DND-41 (cell line): ENCODE measurements around the gene HUNK.
"Not testable (repeated sequence)": the region's sequence is repeated elsewhere in the genome, so short reads cannot be mapped to it uniquely, and the experiment has no call there.

Experiments
- ATAC-seq: fragments of 200-7000 bp; cut with Tn5 transposase; 3 replicates; pipeline ENCODE4 v1.9.1; 2021; ENCODE audit warnings: low read depth; ENCODE audit not compliant: insufficient read depth
- DNase-seq: peaks from one replicate; pipeline ENCODE4 v3.0.0-alpha.2; 2020
- H2AFZ ChIP-seq: 2 replicates; pipeline ENCODE4 v1.6.0; 2012; ENCODE audit warnings: low read depth, low read length
- H3K27ac ChIP-seq: 2 replicates; pipeline ENCODE4 v1.5.1; 2012; ENCODE audit warnings: low read length, inconsistent platforms
- H3K27me3 ChIP-seq: fragments of 200-600 bp; sonication (generic); 2 replicates; pipeline ENCODE4 v1.6.0; 2012; ENCODE audit warnings: low read length, mild to moderate bottlenecking, inconsistent platforms; ENCODE audit not compliant: insufficient read depth, poor library complexity
- H3K36me3 ChIP-seq: 2 replicates; pipeline ENCODE4 v1.5.1; 2012; ENCODE audit warnings: low read length, inconsistent platforms; ENCODE audit not compliant: insufficient read depth
- H3K4me1 ChIP-seq: 2 replicates; pipeline ENCODE4 v1.5.1; 2012; ENCODE audit warnings: mild to moderate bottlenecking, low read length; ENCODE audit not compliant: insufficient read depth
- H3K4me2 ChIP-seq: 2 replicates; pipeline ENCODE4 v1.6.0; 2012; ENCODE audit warnings: mild to moderate bottlenecking, moderate library complexity, low read length, inconsistent platforms; ENCODE audit not compliant: insufficient read depth
- H3K4me3 ChIP-seq, 2 experiments: fragments of 200-600 bp in 1 of 2; shearing (Covaris generic) in 1 of 2; 2 replicates each; pipeline ENCODE4 v1.5.1; 2012 to 2016; ENCODE audit warnings: inconsistent platforms in 2 of 2, low read length in 2 of 2, mild to moderate bottlenecking in 2 of 2, low read depth in 1 of 2, moderate library complexity in 1 of 2
- H3K79me2 ChIP-seq: 2 replicates; pipeline ENCODE4 v1.6.0; 2012; ENCODE audit warnings: low read length, inconsistent platforms; ENCODE audit not compliant: insufficient read depth
- H3K9ac ChIP-seq: 2 replicates; pipeline ENCODE4 v1.6.0; 2012; ENCODE audit warnings: low read depth, mild to moderate bottlenecking, inconsistent platforms, low read length, moderate library complexity
- H3K9me3 ChIP-seq: 2 replicates; pipeline ENCODE4 v1.5.1; 2012; ENCODE audit warnings: low read length, moderate library complexity, mild to moderate bottlenecking, inconsistent platforms; ENCODE audit not compliant: insufficient read depth, severe bottlenecking
- H4K20me1 ChIP-seq: 2 replicates; pipeline ENCODE4 v1.6.0; 2012; ENCODE audit warnings: low read length; ENCODE audit not compliant: insufficient read depth
- EZH2 ChIP-seq: IDR thresholded peaks from 3 replicates; pipeline ENCODE4 v1.6.1; 2012; ENCODE audit warnings: borderline replicate concordance, low read depth, mild to moderate bottlenecking, moderate library complexity, low read length, inconsistent platforms; ENCODE audit not compliant: severe bottlenecking
- TF ChIP-seq, protein P1 (sequence below): IDR thresholded peaks from 2 replicates; pipeline ENCODE4 v1.5.1; 2012; ENCODE audit warnings: borderline replicate concordance, low read length, moderate library complexity, mild to moderate bottlenecking; ENCODE audit not compliant: poor library complexity, severe bottlenecking; ENCODE audit errors: extremely low read depth

Gene HUNK

GRCh38 chr21:32030146-32030652, 157.4 kb downstream of the HUNK start:
- Histone ChIP-seq H3K4me2 (no peak overlapping the region), H3K4me1 (no peaks in the 10 kb centered on the region), H3K27ac (no peak overlapping the region), H3K9ac (no peak overlapping the region), H2AFZ (no peak overlapping the region), H3K9me3 (no peaks in the 10 kb centered on the region), H3K27me3 (peaks cover 4% of the 10 kb centered on the region), H4K20me1 (no peaks in the 10 kb centered on the region), H3K79me2 (no peaks in the 10 kb centered on the region), H3K36me3 (no peaks in the 10 kb centered on the region), H3K4me3 (no peak overlapping the region)
- DNase-seq (no peak), ATAC-seq (no peak)
- TF ChIP-seq, protein P1, sequence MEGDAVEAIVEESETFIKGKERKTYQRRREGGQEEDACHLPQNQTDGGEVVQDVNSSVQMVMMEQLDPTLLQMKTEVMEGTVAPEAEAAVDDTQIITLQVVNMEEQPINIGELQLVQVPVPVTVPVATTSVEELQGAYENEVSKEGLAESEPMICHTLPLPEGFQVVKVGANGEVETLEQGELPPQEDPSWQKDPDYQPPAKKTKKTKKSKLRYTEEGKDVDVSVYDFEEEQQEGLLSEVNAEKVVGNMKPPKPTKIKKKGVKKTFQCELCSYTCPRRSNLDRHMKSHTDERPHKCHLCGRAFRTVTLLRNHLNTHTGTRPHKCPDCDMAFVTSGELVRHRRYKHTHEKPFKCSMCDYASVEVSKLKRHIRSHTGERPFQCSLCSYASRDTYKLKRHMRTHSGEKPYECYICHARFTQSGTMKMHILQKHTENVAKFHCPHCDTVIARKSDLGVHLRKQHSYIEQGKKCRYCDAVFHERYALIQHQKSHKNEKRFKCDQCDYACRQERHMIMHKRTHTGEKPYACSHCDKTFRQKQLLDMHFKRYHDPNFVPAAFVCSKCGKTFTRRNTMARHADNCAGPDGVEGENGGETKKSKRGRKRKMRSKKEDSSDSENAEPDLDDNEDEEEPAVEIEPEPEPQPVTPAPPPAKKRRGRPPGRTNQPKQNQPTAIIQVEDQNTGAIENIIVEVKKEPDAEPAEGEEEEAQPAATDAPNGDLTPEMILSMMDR = no peak
- TF ChIP-seq EZH2 = no peak

DNA sequence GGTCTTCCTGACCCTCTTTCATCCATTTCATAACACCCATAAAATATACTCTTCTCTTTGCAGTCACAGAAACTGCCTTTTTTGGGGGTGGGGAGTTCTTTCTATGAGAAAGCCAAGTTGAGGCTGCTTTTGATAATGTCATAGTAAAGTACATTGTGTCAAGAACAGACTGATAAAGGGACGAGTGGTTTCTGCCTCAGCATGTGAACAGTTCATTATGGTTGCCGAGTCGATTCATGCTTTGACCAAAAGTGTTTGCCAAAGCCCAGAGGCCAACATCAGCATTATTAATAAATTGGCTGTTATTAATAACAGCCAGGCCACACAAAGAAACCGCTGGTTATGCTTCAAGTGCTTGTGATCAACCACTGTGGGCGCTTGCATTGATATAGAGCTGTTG, 162.0 kb downstream of the HUNK start:
- no peak overlapping the region for H3K27ac ChIP-seq
- H3K27me3 ChIP-seq = no peaks in the 10 kb centered on the region
- H3K36me3 ChIP-seq = no peaks in the 10 kb centered on the region
- no peak overlapping the region for H2AFZ ChIP-seq
- no peak overlapping the region for H3K9ac ChIP-seq
- H3K79me2 ChIP-seq = no peaks in the 10 kb centered on the region
- no peaks in the 10 kb centered on the region for H4K20me1 ChIP-seq
- no peak overlapping the region for H3K4me2 ChIP-seq
- no peaks in the 10 kb centered on the region for H3K4me1 ChIP-seq
- TF ChIP-seq, protein P1 = no peak
- no peak for TF ChIP-seq EZH2
- no peak overlapping the region for H3K4me3 ChIP-seq
- ATAC-seq (no peak), DNase-seq (no peak)
- no peaks in the 10 kb centered on the region for H3K9me3 ChIP-seq

- H3K36me3 ChIP-seq = no peaks in the 10 kb centered on the region
- H3K9ac ChIP-seq = no peak overlapping the region
- H2AFZ ChIP-seq = no peak overlapping the region
- TF ChIP-seq, protein P1 = no peak
- TF ChIP-seq EZH2 = no peak
- no peaks in the 10 kb centered on the region for H4K20me1 ChIP-seq
- no peaks in the 10 kb centered on the region for H3K9me3 ChIP-seq
- H3K4me2 ChIP-seq = no peak overlapping the region
- no peaks in the 10 kb centered on the region for H3K4me1 ChIP-seq
- no peaks in the 10 kb centered on the region for H3K79me2 ChIP-seq
- H3K4me3 ChIP-seq = no peak overlapping the region
- no peak for ATAC-seq
- H3K27me3 ChIP-seq = no peaks in the 10 kb centered on the region
- no peak overlapping the region for H3K27ac ChIP-seq
- DNase-seq = no peak
These were observed 162.8 kb downstream of the HUNK start for GRCh38 chr21:32035617-32036016.

DNA sequence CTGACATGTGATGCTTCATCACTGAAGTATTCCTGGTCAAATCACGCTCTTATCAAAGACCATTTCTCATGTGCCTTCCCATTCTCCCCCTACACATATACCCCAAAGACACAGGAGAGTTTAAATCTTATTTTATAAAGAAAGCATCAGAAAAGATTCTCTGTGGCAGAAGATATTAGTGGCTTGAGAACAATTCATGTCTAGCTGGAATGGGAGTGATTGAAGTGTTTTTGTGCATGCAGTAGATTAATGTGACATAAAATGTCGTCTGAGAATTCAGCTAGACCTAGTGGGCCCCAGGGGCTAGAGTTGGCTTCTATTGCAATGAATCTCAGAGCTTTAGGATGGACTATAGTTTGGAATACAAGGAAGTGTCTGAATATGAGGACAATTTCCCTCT, 163.9 kb downstream of the HUNK start:
- Histone ChIP-seq H3K27ac (no peak overlapping the region), H2AFZ (no peak overlapping the region), H4K20me1 (no peaks in the 10 kb centered on the region), H3K4me3 (no peak overlapping the region), H3K79me2 (no peaks in the 10 kb centered on the region), H3K9me3 (no peaks in the 10 kb centered on the region), H3K4me2 (no peak overlapping the region), H3K4me1 (no peaks in the 10 kb centered on the region), H3K9ac (no peak overlapping the region), H3K27me3 (no peaks in the 10 kb centered on the region), H3K36me3 (no peaks in the 10 kb centered on the region)
- DNase-seq (no peak), ATAC-seq (no peak)
- TF ChIP-seq, protein P1 = no peak
- TF ChIP-seq EZH2 = no peak

- not testable (repeated sequence) for H3K9me3 ChIP-seq, ATAC-seq, H3K4me3 ChIP-seq, H4K20me1 ChIP-seq, H2AFZ ChIP-seq, H3K4me1 ChIP-seq, H3K79me2 ChIP-seq, H3K27me3 ChIP-seq, H3K9ac ChIP-seq, H3K27ac ChIP-seq, H3K4me2 ChIP-seq, H3K36me3 ChIP-seq, DNase-seq
These were observed 165.9 kb downstream of the HUNK start for GRCh38 chr21:32038751-32039150.
